ENCODE results near the gene MLYCD.

GRCh38 chr16:83899978-83900377 lies 1.1 kb downstream of the MLYCD start:
- TF ChIP-seq EGR1 (IDR thresholded peaks at IDR 0.05; ENCODE audit: borderline replicate concordance in 1 of 2, low read depth in 2 of 2, low read length in 2 of 2) (no peak), CTCF (IDR thresholded peaks at IDR 0.05 in 2 of 3, conservative IDR thresholded peaks at IDR 0.05 in 1 of 3; ENCODE audit: control insufficient read depth in 2 of 3, extremely low read depth in 1 of 3, insufficient read depth in 1 of 3, low read depth in 3 of 3, low read length in 3 of 3) (no peak), EZH2 (IDR thresholded peaks at IDR 0.05; ENCODE audit: borderline replicate concordance, control insufficient read depth, low read depth, low read length) (no peak), BRCA1 (IDR thresholded peaks at IDR 0.05; ENCODE audit: low read depth, low read length) (no peak), GABPA (IDR thresholded peaks at IDR 0.05; ENCODE audit: low read depth) (no peak), IKZF1 (conservative IDR thresholded peaks at IDR 0.05) (no peak), RFX5 (IDR thresholded peaks at IDR 0.05; ENCODE audit: low read depth, low read length) (no peak), POLR2AphosphoS2 (IDR thresholded peaks at IDR 0.05; ENCODE audit: low read depth, low read length) (no peak), ZNF274 (IDR thresholded peaks at IDR 0.05; ENCODE audit: insufficient read depth, insufficient read length) (no peak)

Measured in GM12878 (cell line).